ENCODE measurements around the gene SEPTIN12. TPM values are rescaled to one million over a fixed set of nuclear protein-coding genes. Genes with fewer than 3 reads are reported as not detected.

Gene SEPTIN12
- total and polyA plus RNA-seq, 9 donors = 0.32 TPM; not detected in 8

- no peaks in the 10 kb centered on the region for H3K27me3 ChIP-seq
- peaks cover 2% of the 10 kb centered on the region for H3K4me1 ChIP-seq (ENCODE audit: insufficient read depth)
- H3K27ac ChIP-seq = peak within 1 kb of the TSS in 1 of 2 donors; percentile 77
- H3K9me3 ChIP-seq = no peaks in the 10 kb centered on the region
- no peak for TF ChIP-seq POLR2A (IDR thresholded peaks at IDR 0.05)
- TF ChIP-seq EP300 (IDR thresholded peaks at IDR 0.05) = no peak
- TF ChIP-seq CTCF (IDR thresholded peaks at IDR 0.05) = no peak
- H3K36me3 ChIP-seq = no peaks in the 10 kb centered on the region
- intact Hi-C loops (cut with DNase I) = no loop called here
- 2 to 6% (median 4%) methylated on average over 33 to 72 of the region's 72 CpGs for WGBS, 3 donors
- H3K4me3 ChIP-seq = peak within 1 kb of the TSS; percentile 99
- DNase-seq = peak; percentile 97 to 99 (median 98)
These were observed 21.1 kb downstream of the SEPTIN12 start, which contains the start of gene ZNF500 for GRCh38 chr16:4766875-4767628. ZNF500 (minus strand) TSS chr16:4767162; CDS start chr16:4765978, 1,184 bp downstream.

GRCh38 chr16:4765511-4766474 lies 22.4 kb downstream of the SEPTIN12 start:
- Histone ChIP-seq H3K9me3 (no peaks in the 10 kb centered on the region), H3K27ac (no peak overlapping the region), H3K27me3 (no peaks in the 10 kb centered on the region), H3K4me1 (ENCODE audit: insufficient read depth) (peaks cover 2% of the 10 kb centered on the region), H3K36me3 (no peaks in the 10 kb centered on the region), H3K4me3 (peak overlapping the region; percentile 99)
- intact Hi-C loops (cut with DNase I) = no loop called here
- no peak for TF ChIP-seq EP300 (IDR thresholded peaks at IDR 0.05)
- no peak for TF ChIP-seq POLR2A (IDR thresholded peaks at IDR 0.05)
- no peak for TF ChIP-seq CTCF (IDR thresholded peaks at IDR 0.05)
- WGBS, 3 donors = 62 to 67% (median 64%) methylated on average over 26 of the region's 26 CpGs
- DNase-seq = no peak

GRCh38 chr16:4763791-4764190 lies 24.4 kb downstream of the SEPTIN12 start:
- WGBS, 3 donors = 88 to 90% (median 89%) methylated on average over 7 of the region's 7 CpGs

More at GRCh38 chr16:4763791-4764190, 24.4 kb downstream of the SEPTIN12 start:
- H3K27me3 ChIP-seq = no peaks in the 10 kb centered on the region
- no peaks in the 10 kb centered on the region for H3K36me3 ChIP-seq
- H3K4me1 ChIP-seq (ENCODE audit: insufficient read depth) = peaks cover 2% of the 10 kb centered on the region
- no peak for DNase-seq
- H3K9me3 ChIP-seq = no peaks in the 10 kb centered on the region
- H3K27ac ChIP-seq = no peak overlapping the region
- intact Hi-C loops (cut with DNase I) = no loop called here
- no peak overlapping the region for H3K4me3 ChIP-seq
- TF ChIP-seq CTCF (IDR thresholded peaks at IDR 0.05) = no peak
- TF ChIP-seq POLR2A (IDR thresholded peaks at IDR 0.05) = no peak
- no peak for TF ChIP-seq EP300 (IDR thresholded peaks at IDR 0.05)

Measured in ovary (tissue), 9 donors.